HEK293T (cell line): ENCODE measurements around the gene TSPYL2.

ENCODE experiments used
- CTCF ChIA-PET: fragments of 350-600 bp; formaldehyde crosslinking; extraction: SDS; loops from one replicate; lab custom pipeline; 2021; ENCODE audit warnings: antibody characterized with exemption, inconsistent platforms; lab: Yijun Ruan, JAX
- POLR2A ChIA-PET: fragments of 350-600 bp; formaldehyde crosslinking; extraction: SDS; loops from one replicate; lab custom pipeline; 2020; ENCODE audit warnings: antibody characterized with exemption, inconsistent platforms; lab: Yijun Ruan, JAX
- DNase-seq: peaks from one replicate; pipeline ENCODE4 v3.0.0; 2012; ENCODE audit warnings: mixed read lengths; ENCODE audit errors: extremely low spot score
- ARNT ChIP-seq: fragments of 450-650 bp; IDR thresholded peaks from 2 replicates; pipeline ENCODE4 v1.6.1; 2017; ENCODE audit warnings: mild to moderate bottlenecking
- BHLHE40 ChIP-seq: fragments of 450-650 bp; IDR thresholded peaks from 2 replicates; pipeline ENCODE4 v1.6.1; 2016; ENCODE audit warnings: mild to moderate bottlenecking, moderate library complexity, borderline replicate concordance
- CTBP1 ChIP-seq: fragments of 450-650 bp; IDR thresholded peaks from 2 replicates; pipeline ENCODE4 v1.6.1; 2016; ENCODE audit warnings: borderline replicate concordance
- ELF4 ChIP-seq: fragments of 450-650 bp; IDR thresholded peaks from 2 replicates; pipeline ENCODE4 v1.6.1; 2017; ENCODE audit warnings: antibody characterized with exemption
- FOXA1 ChIP-seq: fragments of 450-650 bp; IDR thresholded peaks from 2 replicates; pipeline ENCODE4 v1.6.1; 2016; ENCODE audit warnings: mild to moderate bottlenecking
- FOXK2 ChIP-seq: fragments of 450-650 bp; IDR thresholded peaks from 2 replicates; pipeline ENCODE4 v1.6.1; 2016; ENCODE audit warnings: mild to moderate bottlenecking
- FOXM1 ChIP-seq: fragments of 450-650 bp; IDR thresholded peaks from 2 replicates; pipeline ENCODE4 v1.6.1; 2017; ENCODE audit warnings: mild to moderate bottlenecking, borderline replicate concordance
- HDGF ChIP-seq: fragments of 450-650 bp; IDR thresholded peaks from 2 replicates; pipeline ENCODE4 v1.6.1; 2017; ENCODE audit warnings: antibody characterized with exemption, borderline replicate concordance
- L3MBTL2 ChIP-seq: fragments of 450-650 bp; conservative IDR thresholded peaks from 2 replicates; pipeline ENCODE4 v1.6.1; 2016; ENCODE audit warnings: mild to moderate bottlenecking
- LEF1 ChIP-seq: fragments of 450-650 bp; IDR thresholded peaks from 2 replicates; pipeline ENCODE4 v1.6.1; 2017; ENCODE audit warnings: mild to moderate bottlenecking, borderline replicate concordance
- NFRKB ChIP-seq: fragments of 450-650 bp; IDR thresholded peaks from 2 replicates; pipeline ENCODE4 v1.6.1; 2016; ENCODE audit warnings: mild to moderate bottlenecking, moderate library complexity
- SP1 ChIP-seq: fragments of 450-650 bp; IDR thresholded peaks from 2 replicates; pipeline ENCODE4 v1.6.1; 2017
- SUZ12 ChIP-seq: fragments of 450-650 bp; IDR thresholded peaks from 2 replicates; pipeline ENCODE4 v1.6.1; 2016; ENCODE audit warnings: mild to moderate bottlenecking
- TARDBP ChIP-seq: fragments of 450-650 bp; IDR thresholded peaks from 2 replicates; pipeline ENCODE4 v1.6.1; 2016
- ZNF384 ChIP-seq: fragments of 450-650 bp; IDR thresholded peaks from 2 replicates; pipeline ENCODE4 v1.6.1; 2016
- TF ChIP-seq, protein P1 (sequence below): fragments of 450-650 bp; IDR thresholded peaks from 2 replicates; pipeline ENCODE4 v1.6.1; 2016

The TSPYL2 gene

DNA sequence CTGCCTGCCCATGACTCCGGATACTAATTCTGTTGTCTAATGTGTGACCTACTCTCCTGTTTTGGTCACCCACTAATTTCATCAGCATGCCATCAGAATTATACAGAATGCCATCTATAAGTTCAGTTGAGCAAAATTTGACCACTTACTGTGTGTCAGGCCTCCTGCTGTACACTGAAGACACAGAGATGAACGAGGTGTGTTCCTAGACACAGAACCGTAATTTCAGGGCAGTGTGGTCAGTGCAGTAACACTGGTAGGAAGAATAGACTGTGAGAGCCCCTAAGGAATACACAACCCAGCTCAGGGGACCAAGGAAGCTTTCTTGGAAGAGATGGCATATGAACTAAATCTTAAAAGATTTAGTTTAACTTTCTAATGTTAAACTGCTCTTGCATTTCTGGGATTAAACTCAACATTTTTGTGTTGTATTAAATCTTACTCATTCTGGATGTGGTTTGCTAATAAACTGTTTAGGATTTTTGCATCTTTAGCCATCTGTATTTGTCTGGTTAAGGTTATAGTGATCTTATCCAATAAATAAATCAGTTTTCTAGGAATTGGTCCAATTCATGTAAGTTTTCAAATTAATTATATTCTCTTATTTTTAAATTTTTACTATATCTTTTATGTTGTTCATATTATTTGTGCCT lies 46.1 kb downstream of the TSPYL2 start:
- POLR2A ChIA-PET, result no interaction called here
- TF ChIP-seq BHLHE40, result no peak
- TF ChIP-seq, protein P1, sequence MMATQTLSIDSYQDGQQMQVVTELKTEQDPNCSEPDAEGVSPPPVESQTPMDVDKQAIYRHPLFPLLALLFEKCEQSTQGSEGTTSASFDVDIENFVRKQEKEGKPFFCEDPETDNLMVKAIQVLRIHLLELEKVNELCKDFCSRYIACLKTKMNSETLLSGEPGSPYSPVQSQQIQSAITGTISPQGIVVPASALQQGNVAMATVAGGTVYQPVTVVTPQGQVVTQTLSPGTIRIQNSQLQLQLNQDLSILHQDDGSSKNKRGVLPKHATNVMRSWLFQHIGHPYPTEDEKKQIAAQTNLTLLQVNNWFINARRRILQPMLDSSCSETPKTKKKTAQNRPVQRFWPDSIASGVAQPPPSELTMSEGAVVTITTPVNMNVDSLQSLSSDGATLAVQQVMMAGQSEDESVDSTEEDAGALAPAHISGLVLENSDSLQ, result no peak
- TF ChIP-seq ZNF384, result no peak
- TF ChIP-seq FOXK2, result no peak
- TF ChIP-seq SP1, result no peak
- TF ChIP-seq ELF4, result no peak
- TF ChIP-seq NFRKB, result no peak
- TF ChIP-seq CTBP1, result no peak
- TF ChIP-seq FOXA1, result no peak
- TF ChIP-seq ARNT, result no peak
- no peak for TF ChIP-seq L3MBTL2
- no peak for TF ChIP-seq TARDBP
- TF ChIP-seq LEF1, result no peak
- DNase-seq, result no peak
- CTCF ChIA-PET, result no interaction called here

DNA sequence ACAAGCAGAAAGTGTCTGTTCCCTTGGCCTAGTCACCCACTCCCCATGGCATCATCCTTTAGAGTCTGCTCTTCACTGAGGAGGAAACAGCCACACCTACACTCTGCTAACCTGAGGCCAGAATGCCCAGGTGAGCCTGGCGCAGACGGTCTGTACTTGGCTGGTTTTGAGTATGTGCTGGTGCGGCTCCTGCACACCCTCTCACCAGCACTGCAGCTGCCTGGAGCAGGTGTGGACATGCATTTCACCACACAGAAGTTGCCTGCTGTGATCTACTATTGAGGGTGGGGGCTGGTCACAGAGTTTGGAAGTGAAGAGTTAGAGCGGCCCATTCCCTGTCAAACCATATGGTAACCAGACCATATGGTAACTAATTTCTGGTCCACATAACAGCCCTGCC lies 51.2 kb downstream of the TSPYL2 start:
- DNase-seq, result no peak
- TF ChIP-seq FOXM1 (no peak), BHLHE40 (no peak), SP1 (no peak), ARNT (no peak), ELF4 (no peak), HDGF (no peak), FOXK2 (no peak), ZNF384 (no peak)
- TF ChIP-seq, protein P1, result no peak
- ChIA-PET CTCF (no interaction called here), POLR2A (no interaction called here)

DNA sequence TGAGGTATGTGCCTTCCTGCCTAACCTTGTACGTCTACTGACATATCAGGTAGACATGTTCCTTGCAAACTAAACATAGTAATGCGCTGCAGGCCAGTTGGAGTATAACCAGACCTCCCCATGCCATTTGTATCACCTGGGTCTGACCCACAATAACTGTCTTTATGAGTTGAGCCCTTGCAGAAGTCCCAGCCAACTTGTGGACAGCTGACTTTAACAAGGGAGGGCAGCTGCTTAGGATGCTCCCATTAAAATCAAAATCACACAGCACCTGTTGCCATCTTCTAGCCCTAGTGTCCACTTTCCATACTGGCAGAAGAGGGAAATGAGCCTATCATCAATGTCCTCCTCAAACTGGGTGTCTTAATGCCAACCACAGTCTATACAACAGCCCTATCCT lies 53.4 kb downstream of the TSPYL2 start:
- no peak for DNase-seq
- ChIA-PET CTCF (interaction anchor here (0.6 kb wide), 1 partner anchor 109 kb away, joined by 3 read pairs; no protein-coding TSS in a partner anchor), POLR2A (no interaction called here)
- TF ChIP-seq ZNF384, result no peak
- TF ChIP-seq L3MBTL2, result no peak
- TF ChIP-seq SUZ12, result no peak
- no peak for TF ChIP-seq FOXA1
- TF ChIP-seq TARDBP, result no peak
- TF ChIP-seq, protein P1, result no peak
